B cell (primary cell): ENCODE measurements around the gene KLHL36. TPM values are rescaled to one million over a fixed set of nuclear protein-coding genes. Genes with fewer than 3 reads are reported as not detected.

ENCODE experiments used
- ATAC-seq: fragments of 200-7000 bp; cut with Tn5 transposase; one replicate; pipeline ENCODE4 v1.10.0; 2021; ENCODE audit warnings: low read depth, mild to moderate bottlenecking, moderate number of reproducible peaks, moderate library complexity
- CTCF ChIA-PET: fragments of 350-600 bp; sonication (Branson Sonifier 250); formaldehyde crosslinking; loops from one replicate; lab custom pipeline; 2021; ENCODE audit warnings: antibody characterized with exemption, inconsistent platforms; lab: Charles Lee
- POLR2A ChIA-PET: fragments of 350-600 bp; sonication (Branson Sonifier 250); formaldehyde crosslinking; loops from one replicate; lab custom pipeline; 2021; ENCODE audit warnings: antibody characterized with exemption; lab: Charles Lee
- DNase-seq: peaks from one replicate; pipeline ENCODE4 v3.0.0; 2013
- H2AFZ ChIP-seq: 2 replicates; pipeline ENCODE4 v1.6.1; 2012; ENCODE audit warnings: mild to moderate bottlenecking, low read depth, low read length; ENCODE audit not compliant: insufficient read depth, poor library complexity, severe bottlenecking
- H3K27ac ChIP-seq, 2 donors: 1 replicate in 1 of 2; 2 replicates in 1 of 2; pipeline ENCODE4 v1.5.1; 2012 to 2013; ENCODE audit warnings: low read length in 2 of 2, mild to moderate bottlenecking in 2 of 2, moderate library complexity in 1 of 2
- H3K27me3 ChIP-seq, 4 experiments: fragments of 200-600 bp in 1 of 4; sonication (generic) in 1 of 4; replicated peaks in 1 of 4; 1 replicate in 2 of 4; 2 replicates in 2 of 4; pipeline versions ENCODE4 v1.6.1 to v1.7.0; 2013 to 2016; ENCODE audit warnings: low read length in 3 of 4, mild to moderate bottlenecking in 2 of 4, mixed read lengths in 1 of 4, moderate library complexity in 1 of 4; ENCODE audit not compliant: insufficient read depth in 4 of 4, control insufficient read depth in 3 of 4; ENCODE audit errors: control extremely low read depth in 1 of 4
- H3K36me3 ChIP-seq, 2 experiments: replicated peaks in 1 of 2; 1 replicate in 1 of 2; 2 replicates in 1 of 2; pipeline versions ENCODE4 v1.6.1 to v1.7.1; 2013; ENCODE audit warnings: low read length in 1 of 2; ENCODE audit not compliant: insufficient read depth in 2 of 2, control insufficient read depth in 1 of 2; ENCODE audit errors: control extremely low read depth in 1 of 2, extremely low read depth in 1 of 2
- H3K4me1 ChIP-seq, 2 donors: fragments of 200-600 bp in 1 of 2; sonication (generic) in 1 of 2; 1 replicate in 1 of 2; 2 replicates in 1 of 2; pipeline versions ENCODE4 v1.5.1 to v1.6.1; 2013 to 2017; ENCODE audit warnings: low read length in 2 of 2; ENCODE audit not compliant: control insufficient read depth in 2 of 2, insufficient read depth in 2 of 2
- H3K4me2 ChIP-seq: replicated peaks from 2 replicates; pipeline ENCODE3; 2012; ENCODE audit warnings: mild to moderate bottlenecking, low read depth, low read length; ENCODE audit not compliant: poor library complexity, severe bottlenecking
- H3K4me3 ChIP-seq, 5 experiments: fragments of 200-600 bp in 1 of 5; sonication (generic) in 1 of 5; 1 replicate in 3 of 5; 2 replicates in 2 of 5; pipeline versions ENCODE4 v1.5.1 to v1.7.0; 2011 to 2016; ENCODE audit warnings: low read length in 4 of 5, mild to moderate bottlenecking in 4 of 5, low read depth in 2 of 5, control low read depth in 1 of 5, moderate library complexity in 1 of 5; ENCODE audit not compliant: insufficient read depth in 1 of 5; ENCODE audit errors: control extremely low read depth in 1 of 5, extremely low read depth in 1 of 5
- H3K79me2 ChIP-seq: fragments of 200-600 bp; sonication (generic); one replicate; pipeline ENCODE4 v1.6.0; 2016; ENCODE audit warnings: low read length; ENCODE audit not compliant: control insufficient read depth, insufficient read depth
- H3K9ac ChIP-seq: fragments of 200-600 bp; sonication (generic); 2 replicates; pipeline ENCODE4 v1.6.1; 2017; ENCODE audit warnings: mild to moderate bottlenecking, low read length, moderate library complexity
- H3K9me3 ChIP-seq, 3 donors: one replicate each; pipeline versions ENCODE4 v1.6.1 to v1.7.1; 2013; ENCODE audit warnings: low read length in 2 of 3; ENCODE audit not compliant: control insufficient read depth in 2 of 3, insufficient read depth in 1 of 3; ENCODE audit errors: control extremely low read depth in 1 of 3
- H4K20me1 ChIP-seq: 2 replicates; pipeline ENCODE4 v1.6.0; 2012; ENCODE audit warnings: mild to moderate bottlenecking, low read length; ENCODE audit not compliant: insufficient read depth, control insufficient read depth, poor library complexity, severe bottlenecking
- H3K27ac Mint-ChIP-seq: one replicate; pipeline ENCODE4 v1.8.0; 2021; ENCODE audit warnings: mixed read lengths
- H3K27me3 Mint-ChIP-seq: one replicate; pipeline ENCODE4 v1.8.0; 2021; ENCODE audit warnings: mixed read lengths
- H3K4me1 Mint-ChIP-seq: one replicate; pipeline ENCODE4 v1.8.0; 2021; ENCODE audit warnings: mixed read lengths
- H3K4me3 Mint-ChIP-seq: one replicate; pipeline ENCODE4 v1.8.0; 2021; ENCODE audit warnings: mixed read lengths
- H3K9me3 Mint-ChIP-seq: one replicate; pipeline ENCODE4 v1.8.0; 2022; ENCODE audit warnings: mixed read lengths; ENCODE audit not compliant: insufficient read depth
- CTCF ChIP-seq: fragments of 200-600 bp; IDR thresholded peaks from one replicate; pipeline ENCODE4 v1.8.0; 2022; ENCODE audit warnings: antibody characterized with exemption, mild to moderate bottlenecking
- EZH2 ChIP-seq: IDR thresholded peaks from 2 replicates; pipeline ENCODE4 v1.6.1; 2012; ENCODE audit warnings: borderline replicate concordance, low read depth, mild to moderate bottlenecking, moderate library complexity, low read length; ENCODE audit not compliant: insufficient read depth, poor library complexity, severe bottlenecking
- WGBS: methylation state at CpG from one replicate; pipeline ENCODE4 v1.1.5; 2013; ENCODE audit warnings: missing lambda C conversion rate; ENCODE audit not compliant: insufficient coverage; 5-methylcytosine and 5-hydroxymethylcytosine counted together
- intact Hi-C: fragments of 100-400 bp; cut with micrococcal nuclease; formaldehyde crosslinking; loops from one replicate; pipeline ENCODE4 v1.10.0; 2022
- polyA plus RNA-seq: library from polyadenylated mRNA; depleted of rRNA; stranded (reverse); fragments of >200 nt; gene quantifications from 2 replicates; pipeline ENCODE4 v1.2.3, GENCODE V29; 2012
- total RNA-seq, 2 donors: library from RNA; stranded (reverse); fragments of 120-200 nt in 1 of 2; gene quantifications; 1 replicate in 1 of 2; 2 replicates in 1 of 2; pipeline versions ENCODE4 v1.2.3 to v1.2.4, GENCODE V29; 2013 to 2022

KLHL36 gene
- total and polyA plus RNA-seq, 2 donors (not counting 1 experiment from before 2014, with no cell fraction given) = 90.3 to 135 TPM

- H2AFZ ChIP-seq = no peak overlapping the region
- TF ChIP-seq EZH2 (no peak), CTCF (no peak)
- H3K27me3 ChIP-seq = no peaks in the 10 kb centered on the region
- Mint-ChIP-seq H3K4me3 (peak overlapping the region; percentile 78), H3K4me1 (peaks cover 29% of the 10 kb centered on the region), H3K9me3 (no peaks in the 10 kb centered on the region), H3K27me3 (no peaks in the 10 kb centered on the region), H3K27ac (peak overlapping the region; percentile 69)
- intact Hi-C loops = loop anchor here (2.0 kb wide), 1 partner anchor 37 kb away; no protein-coding TSS in a partner anchor
- peaks cover 0 to 4% (median 0%) of the 10 kb centered on the region in 3 donors for H3K9me3 ChIP-seq
- peak overlapping the region; percentile 25 for H3K9ac ChIP-seq
- H3K79me2 ChIP-seq = peaks cover 40% of the 10 kb centered on the region
- 57% methylated on average over 5 of the region's 9 CpGs for WGBS
- peak overlapping the region in 1 of 5 experiments; percentile 20 for H3K4me3 ChIP-seq
- H3K36me3 ChIP-seq = peaks cover 11 to 62% of the 10 kb centered on the region in 2 experiments
- H3K27ac ChIP-seq = peak overlapping the region in 1 of 2 donors; percentile 16
- peaks cover 23 to 24% of the 10 kb centered on the region in 2 donors for H3K4me1 ChIP-seq
- ChIA-PET CTCF (interaction anchor here (1.0 to 8.0 kb wide), 14 partner anchors 9 to 157 kb away, joined by 3 to 51 read pairs (median 6); no protein-coding TSS in a partner anchor), POLR2A (interaction anchor here (0.5 to 1.6 kb wide), 7 partner anchors 9 to 73 kb away, joined by 3 to 7 read pairs (median 3); no protein-coding TSS in a partner anchor)
- ATAC-seq (peak; percentile 93), DNase-seq (peak; percentile 61)
- H4K20me1 ChIP-seq = peaks cover 69% of the 10 kb centered on the region
- peak overlapping the region; percentile 62 for H3K4me2 ChIP-seq
Measured at GRCh38 chr16:84663433-84664101, 15.3 kb downstream of the KLHL36 start.

- 100% methylated on average over 1 of the region's 2 CpGs for WGBS
- intact Hi-C loops = no loop called here
Measured at GRCh38 chr16:84665359-84665758, 17.0 kb downstream of the KLHL36 start.

More at GRCh38 chr16:84665359-84665758, 17.0 kb downstream of the KLHL36 start:
- CTCF ChIA-PET = interaction anchor here (0.9 to 8.0 kb wide), 8 partner anchors 8 to 159 kb away, joined by 4 to 51 read pairs (median 20); no protein-coding TSS in a partner anchor
- Histone ChIP-seq H2AFZ (no peak overlapping the region), H3K9me3 (peaks cover 0 to 4% (median 0%) of the 10 kb centered on the region in 3 donors), H3K4me2 (no peak overlapping the region), H3K4me1 (peaks cover 23 to 24% of the 10 kb centered on the region in 2 donors), H3K79me2 (peaks cover 33% of the 10 kb centered on the region), H3K9ac (no peak overlapping the region), H3K27ac (no peak overlapping the region), H4K20me1 (peaks cover 62% of the 10 kb centered on the region), H3K4me3 (no peak overlapping the region), H3K27me3 (no peaks in the 10 kb centered on the region), H3K36me3 (peaks cover 4 to 46% of the 10 kb centered on the region in 2 experiments)
- Mint-ChIP-seq H3K27me3 (no peaks in the 10 kb centered on the region), H3K27ac (no peak overlapping the region), H3K9me3 (no peaks in the 10 kb centered on the region), H3K4me3 (no peak overlapping the region), H3K4me1 (peaks cover 28% of the 10 kb centered on the region)
- ATAC-seq (no peak), DNase-seq (no peak)
- POLR2A ChIA-PET = interaction anchor here (0.6 to 1.0 kb wide), 3 partner anchors 9 to 24 kb away, joined by 3 read pairs; no protein-coding TSS in a partner anchor
- TF ChIP-seq CTCF (no peak), EZH2 (no peak)
